ENCODE measurements around the gene BLOC1S5. TPM values are rescaled to one million over a fixed set of nuclear protein-coding genes. Genes with fewer than 3 reads are reported as not detected.

BLOC1S5 gene
- total and polyA plus RNA-seq, 9 of the 15 experiments (the other 6 are each of a cell fraction or from before 2014, with no cell fraction given) = 8.5 to 41.0 (median 27.7) TPM

DNA sequence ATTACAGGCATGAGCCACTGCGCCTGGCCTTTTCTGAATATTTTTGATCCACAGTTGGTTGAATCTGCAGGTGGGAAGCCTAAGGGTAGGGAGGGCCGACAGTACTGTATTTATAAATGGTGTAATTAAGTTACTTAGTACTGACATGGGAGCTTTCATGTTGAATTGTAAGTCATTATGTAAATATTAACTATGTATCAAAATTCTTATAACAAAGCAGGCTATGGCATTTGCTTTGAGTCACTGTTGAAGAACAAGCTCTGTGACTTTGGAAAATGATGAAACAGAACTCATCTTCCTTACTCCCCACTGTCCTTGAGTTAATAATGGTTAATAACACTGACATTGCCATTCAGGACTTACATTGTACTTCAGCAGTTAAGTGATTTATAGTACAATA is 90.6 kb downstream of the BLOC1S5 start:
- Histone ChIP-seq H3K27ac (ENCODE audit: extremely low read depth, low read depth, low read length) (no peak overlapping the region), H4K20me1 (replicated peaks; ENCODE audit: control insufficient read depth, insufficient read depth, low read length) (peaks cover 15% of the 10 kb centered on the region; the same call in 1 of the 2 replicates), H3K9me3 (replicated peaks; ENCODE audit: control insufficient read depth, insufficient read depth, low read depth, low read length) (no peaks in the 10 kb centered on the region), H3K9me1 (ENCODE audit: control insufficient read depth, insufficient read depth, low read length) (no peaks in the 10 kb centered on the region), H3K4me1 (replicated peaks in 1 of 2; ENCODE audit: control insufficient read depth in 2 of 2, insufficient read depth in 2 of 2, low read length in 2 of 2) (peaks cover 7 to 20% of the 10 kb centered on the region in 2 experiments; a peak in 4 of 5 replicates), H3K79me2 (ENCODE audit: control insufficient read depth, insufficient read depth, low read length) (no peaks in the 10 kb centered on the region), H3K36me3 (ENCODE audit: control insufficient read depth, insufficient read depth, low read length) (no peaks in the 10 kb centered on the region), H3K4me2 (ENCODE audit: insufficient read depth, low read length) (no peak overlapping the region), H3K27me3 (ENCODE audit: control insufficient read depth in 2 of 2, insufficient read depth in 2 of 2, low read length in 2 of 2) (peaks cover 8 to 24% of the 10 kb centered on the region in 2 experiments), H3K9ac (ENCODE audit: insufficient read depth in 1 of 2, low read depth in 2 of 2, low read length in 2 of 2) (no peak overlapping the region), H2AFZ (ENCODE audit: low read depth, low read length) (no peak overlapping the region), H3K4me3 (no peak overlapping the region)
- DNase-seq (ENCODE audit: extremely low read depth in 1 of 4, low spot score in 3 of 4) (no peak), ATAC-seq (no peak), FAIRE-seq (no peak)
- BruUV-seq (replicated peaks) = no TSS peak
- POLR2A ChIA-PET = no interaction called here
- WGBS (ENCODE audit: insufficient coverage, low coverage, missing lambda C conversion rate) = 38% methylated on average over 2 of the region's 2 CpGs
- intact Hi-C loops (cut with micrococcal nuclease) (no loop called here), in situ Hi-C loops (cut with MboI) (no loop called here)
- CTCF ChIA-PET (ENCODE audit: low intra/inter-chr PET ratio) = no interaction called here
- TF ChIP-seq VEZF1 (CRISPR knock-in tag; IDR thresholded peaks at IDR 0.05) (no peak), EZH2 (IDR thresholded peaks at IDR 0.05; ENCODE audit: borderline replicate concordance, low read depth, low read length) (no peak), CHCHD3 (CRISPR knock-in tag; IDR thresholded peaks at IDR 0.05) (no peak), ZNF76 (CRISPR knock-in tag; IDR thresholded peaks at IDR 0.05; ENCODE audit: borderline replicate concordance) (no peak), AFF1 (IDR thresholded peaks at IDR 0.05; ENCODE audit: low read depth in 1 of 2, partially characterized antibody in 2 of 2) (no peak), ZC3H4 (CRISPR knock-in tag; IDR thresholded peaks at IDR 0.05; ENCODE audit: borderline replicate concordance) (no peak), TEAD2 (tag; IDR thresholded peaks at IDR 0.05) (no peak)
- TF ChIP-seq, protein P1, sequence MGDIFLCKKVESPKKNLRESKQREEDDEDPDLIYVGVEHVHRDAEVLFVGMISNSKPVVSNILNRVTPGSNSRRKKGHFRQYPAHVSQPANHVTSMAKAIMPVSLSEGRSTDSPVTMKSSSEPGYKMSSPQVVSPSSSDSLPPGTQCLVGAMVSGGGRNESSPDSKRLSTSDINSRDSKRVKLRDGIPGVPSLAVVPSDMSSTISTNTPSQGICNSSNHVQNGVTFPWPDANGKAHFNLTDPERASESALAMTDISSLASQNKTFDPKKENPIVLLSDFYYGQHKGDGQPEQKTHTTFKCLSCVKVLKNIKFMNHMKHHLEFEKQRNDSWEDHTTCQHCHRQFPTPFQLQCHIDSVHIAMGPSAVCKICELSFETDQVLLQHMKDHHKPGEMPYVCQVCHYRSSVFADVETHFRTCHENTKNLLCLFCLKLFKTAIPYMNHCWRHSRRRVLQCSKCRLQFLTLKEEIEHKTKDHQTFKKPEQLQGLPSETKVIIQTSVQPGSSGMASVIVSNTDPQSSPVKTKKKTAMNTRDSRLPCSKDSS (IDR thresholded peaks at IDR 0.05; ENCODE audit: low read depth, partially characterized antibody) = no peak
